Measurements from ENCODE around the gene FAP. TPM values are rescaled to one million over a fixed set of nuclear protein-coding genes. Genes with fewer than 3 reads are reported as not detected.

The FAP gene
- total RNA-seq (2014; rRNA removed; shearing (Covaris generic)) (243 and 269 TPM in 2 replicates), polyA plus RNA-seq (2016; fragmentation: Nextera tagmentation; extraction: Ambion mirVana) (198 and 200 TPM in 2 replicates)

GRCh38 chr2:162243294-162243693 is at the start of gene FAP:
TSS of gene FAP (minus strand) at chr2:162243445. CDS start at chr2:162243327, 118 bp downstream.
- H3K9ac ChIP-seq, result peak within 1 kb of the TSS; percentile 88
- H3K4me3 ChIP-seq, result peak within 1 kb of the TSS; percentile 88
- peak; percentile 95 for DNase-seq
- in situ Hi-C loops (cut with MboI), result no loop called here
- H4K20me1 ChIP-seq (ENCODE audit: insufficient read depth), result no peaks in the 10 kb centered on the region
- peaks cover 47% of the 10 kb centered on the region for H3K79me2 ChIP-seq (ENCODE audit: insufficient read depth)
- TF ChIP-seq EZH2phosphoT487 (IDR thresholded peaks at IDR 0.05; ENCODE audit: insufficient read depth, low read depth) (no peak), EZH2 (IDR thresholded peaks at IDR 0.05; ENCODE audit: insufficient read depth, poor library complexity, severe bottlenecking) (no peak)
- H2AFZ ChIP-seq, result 0 out of 2 replicates have a peak within 1 kb of the TSS, but pooled peaks have one; percentile 26
- peaks cover 29% of the 10 kb centered on the region for H3K36me3 ChIP-seq (ENCODE audit: low read depth)
- peaks cover 59% of the 10 kb centered on the region for H3K4me1 ChIP-seq (ENCODE audit: insufficient read depth)
- no peaks in the 10 kb centered on the region for H3K9me2 ChIP-seq (ENCODE audit: insufficient read depth)
- H3F3A ChIP-seq (ENCODE audit: insufficient read depth), result peaks cover 54% of the 10 kb centered on the region
- WGBS, 2 experiments (ENCODE audit: low coverage in 1 of 2, low lambda C conversion rate in 2 of 2, missing lambda C conversion rate in 2 of 2), result 0 to 2% methylated on average over 6 of the region's 6 CpGs
- no peaks in the 10 kb centered on the region for H3K27me3 ChIP-seq (replicated peaks; ENCODE audit: insufficient read depth)
- peak within 1 kb of the TSS; percentile 97 for H3K27ac ChIP-seq
- H3K4me2 ChIP-seq (ENCODE audit: unreplicated experiment), result peak within 1 kb of the TSS; percentile 96
- no peaks in the 10 kb centered on the region for H3K9me3 ChIP-seq (ENCODE audit: low read depth)

- no peaks in the 10 kb centered on the region for H3K36me3 ChIP-seq (ENCODE audit: low read depth)
- no peaks in the 10 kb centered on the region for H4K20me1 ChIP-seq (ENCODE audit: insufficient read depth)
- H3K4me2 ChIP-seq (ENCODE audit: unreplicated experiment), result no peak overlapping the region
- TF ChIP-seq EZH2phosphoT487 (IDR thresholded peaks at IDR 0.05; ENCODE audit: insufficient read depth, low read depth) (no peak), EZH2 (IDR thresholded peaks at IDR 0.05; ENCODE audit: insufficient read depth, poor library complexity, severe bottlenecking) (no peak)
- no peak for DNase-seq
- no peak overlapping the region for H3K27ac ChIP-seq
- no peaks in the 10 kb centered on the region for H3K27me3 ChIP-seq (replicated peaks; ENCODE audit: insufficient read depth)
- no peak overlapping the region for H3K9ac ChIP-seq
- WGBS, 2 experiments (ENCODE audit: low coverage in 1 of 2, low lambda C conversion rate in 2 of 2, missing lambda C conversion rate in 2 of 2), result 95 to 98% methylated on average over 3 of the region's 3 CpGs
- no peaks in the 10 kb centered on the region for H3F3A ChIP-seq (ENCODE audit: insufficient read depth)
- H3K4me1 ChIP-seq (ENCODE audit: insufficient read depth), result peaks cover 16% of the 10 kb centered on the region
- H3K4me3 ChIP-seq, result no peak overlapping the region
- in situ Hi-C loops (cut with MboI), result no loop called here
- H3K79me2 ChIP-seq (ENCODE audit: insufficient read depth), result no peaks in the 10 kb centered on the region
- no peaks in the 10 kb centered on the region for H3K9me3 ChIP-seq (ENCODE audit: low read depth)
- no peak overlapping the region for H2AFZ ChIP-seq
- no peaks in the 10 kb centered on the region for H3K9me2 ChIP-seq (ENCODE audit: insufficient read depth)
These were observed 48.5 kb upstream of the FAP start for GRCh38 chr2:162291748-162292147.

GRCh38 chr2:162282765-162283425 is 39.6 kb upstream of the FAP start:
- in situ Hi-C loops (cut with MboI), result no loop called here
- Histone ChIP-seq H2AFZ (peak overlapping the region; percentile 43; the same call in 1 of the 2 replicates), H3K9me3 (ENCODE audit: low read depth) (no peaks in the 10 kb centered on the region), H3K9ac (no peak overlapping the region), H3F3A (ENCODE audit: insufficient read depth) (0 out of 2 replicates have a peak, but pooled peaks cover 10% of the 10 kb centered on the region), H3K4me2 (ENCODE audit: unreplicated experiment) (no peak overlapping the region), H3K36me3 (ENCODE audit: low read depth) (no peaks in the 10 kb centered on the region), H3K79me2 (ENCODE audit: insufficient read depth) (no peaks in the 10 kb centered on the region), H4K20me1 (ENCODE audit: insufficient read depth) (no peaks in the 10 kb centered on the region), H3K27ac (no peak overlapping the region), H3K4me1 (ENCODE audit: insufficient read depth) (peaks cover 10% of the 10 kb centered on the region), H3K9me2 (ENCODE audit: insufficient read depth) (no peaks in the 10 kb centered on the region), H3K4me3 (no peak overlapping the region), H3K27me3 (replicated peaks; ENCODE audit: insufficient read depth) (no peaks in the 10 kb centered on the region)
- DNase-seq, result peak; percentile 34
- WGBS, 2 experiments (ENCODE audit: low coverage in 1 of 2, low lambda C conversion rate in 2 of 2, missing lambda C conversion rate in 2 of 2), result 49 to 51% methylated on average over 4 of the region's 4 CpGs
- TF ChIP-seq EZH2phosphoT487 (IDR thresholded peaks at IDR 0.05; ENCODE audit: insufficient read depth, low read depth), result no peak
- TF ChIP-seq EZH2 (IDR thresholded peaks at IDR 0.05; ENCODE audit: insufficient read depth, poor library complexity, severe bottlenecking), result no peak

GRCh38 chr2:162280654-162281053 is 37.4 kb upstream of the FAP start:
- peaks cover 10% of the 10 kb centered on the region for H3K4me1 ChIP-seq (ENCODE audit: insufficient read depth)
- H4K20me1 ChIP-seq (ENCODE audit: insufficient read depth), result no peaks in the 10 kb centered on the region
- no peak overlapping the region for H3K27ac ChIP-seq
- 0 out of 2 replicates have a peak, but pooled peaks cover 10% of the 10 kb centered on the region for H3F3A ChIP-seq (ENCODE audit: insufficient read depth)
- DNase-seq, result no peak
- H3K4me3 ChIP-seq, result no peak overlapping the region
- H3K79me2 ChIP-seq (ENCODE audit: insufficient read depth), result no peaks in the 10 kb centered on the region
- no peak overlapping the region for H3K9ac ChIP-seq
- H3K9me2 ChIP-seq (ENCODE audit: insufficient read depth), result no peaks in the 10 kb centered on the region
- H3K36me3 ChIP-seq (ENCODE audit: low read depth), result no peaks in the 10 kb centered on the region
- no peaks in the 10 kb centered on the region for H3K9me3 ChIP-seq (ENCODE audit: low read depth)
- WGBS, 2 experiments (ENCODE audit: low coverage in 1 of 2, low lambda C conversion rate in 2 of 2, missing lambda C conversion rate in 2 of 2), result 91 to 94% methylated on average over 1 of the region's 1 CpG
- H3K27me3 ChIP-seq (replicated peaks; ENCODE audit: insufficient read depth), result no peaks in the 10 kb centered on the region
- H2AFZ ChIP-seq, result no peak overlapping the region
- in situ Hi-C loops (cut with MboI), result no loop called here
- no peak for TF ChIP-seq EZH2phosphoT487 (IDR thresholded peaks at IDR 0.05; ENCODE audit: insufficient read depth, low read depth)
- H3K4me2 ChIP-seq (ENCODE audit: unreplicated experiment), result no peak overlapping the region

Measured in GM23248 (cell line).